GM11168 (cell line): ENCODE results near the gene STK36.

Source experiments
- in situ Hi-C: fragments of 300-500 bp; cut with MboI; formaldehyde crosslinking; loops from one replicate; pipeline ENCODE4 v1.12.0; 2022; ENCODE audit warnings: low sequenced_read_pairs; ENCODE audit not compliant: unreplicated experiment

Gene STK36

GRCh38 chr2:218671654-218672566, at the start of gene STK36, which contains the start of gene RNF25:
TSS of gene STK36 (plus strand) at chr2:218672086. CDS start at chr2:218672830, 744 bp downstream.
TSS of gene RNF25 (minus strand) at chr2:218672002. CDS start at chr2:218671970, 32 bp downstream.
- in situ Hi-C loops, result no loop called here

- in situ Hi-C loops, result no loop called here
Observed at GRCh38 chr2:218622606-218623365, 49.1 kb upstream of the STK36 start.

GRCh38 chr2:218623366-218623705, 48.5 kb upstream of the STK36 start:
- in situ Hi-C loops, result no loop called here

- in situ Hi-C loops, result no loop called here
Observed at GRCh38 chr2:218626369-218626768, 45.5 kb upstream of the STK36 start.

- in situ Hi-C loops, result no loop called here
Observed at GRCh38 chr2:218627939-218628338, 43.9 kb upstream of the STK36 start.

GRCh38 chr2:218631837-218632236, 40.0 kb upstream of the STK36 start:
- in situ Hi-C loops, result no loop called here

- in situ Hi-C loops, result no loop called here
Observed at GRCh38 chr2:218635719-218636118, 36.2 kb upstream of the STK36 start.

- in situ Hi-C loops, result no loop called here
Observed at GRCh38 chr2:218638372-218638771, 33.5 kb upstream of the STK36 start.

GRCh38 chr2:218642121-218642656, 29.7 kb upstream of the STK36 start:
- in situ Hi-C loops, result no loop called here

GRCh38 chr2:218642786-218643185, 29.1 kb upstream of the STK36 start:
- in situ Hi-C loops, result no loop called here

- in situ Hi-C loops, result no loop called here
Observed at GRCh38 chr2:218643751-218644310, 28.1 kb upstream of the STK36 start.

GRCh38 chr2:218644721-218645120, 27.2 kb upstream of the STK36 start:
- in situ Hi-C loops, result no loop called here

- in situ Hi-C loops, result no loop called here
Observed at GRCh38 chr2:218645126-218645525, 26.8 kb upstream of the STK36 start.

- in situ Hi-C loops, result no loop called here
Observed at GRCh38 chr2:218648088-218648786, 23.6 kb upstream of the STK36 start.

- in situ Hi-C loops, result no loop called here
Observed at GRCh38 chr2:218648787-218649100, 23.1 kb upstream of the STK36 start.

- in situ Hi-C loops, result no loop called here
Observed at GRCh38 chr2:218655751-218656150, 16.1 kb upstream of the STK36 start.

- in situ Hi-C loops, result no loop called here
Observed at GRCh38 chr2:218658671-218659257, 13.1 kb upstream of the STK36 start.

GRCh38 chr2:218659258-218659987, 12.5 kb upstream of the STK36 start, which contains the start of the genes BCS1L and ZNF142:
TSS of gene BCS1L (plus strand) at chr2:218659683. CDS start at chr2:218660988, 1,305 bp downstream.
TSS of gene ZNF142 (minus strand) at chr2:218659623. CDS start at chr2:218656429, 3,194 bp downstream.
- in situ Hi-C loops, result no loop called here

- in situ Hi-C loops, result loop anchor here (5.0 kb wide), 1 partner anchor 187 kb away; no protein-coding TSS in a partner anchor
Observed at GRCh38 chr2:218659988-218660358, 11.9 kb upstream of the STK36 start.
